B cell (primary cell): ENCODE data around the gene ABHD1. TPM values are rescaled to one million over a fixed set of nuclear protein-coding genes. Genes with fewer than 3 reads are reported as not detected.

Source experiments
- ATAC-seq: fragments of 200-7000 bp; cut with Tn5 transposase; one replicate; pipeline ENCODE4 v1.10.0; 2021; ENCODE audit warnings: low read depth, mild to moderate bottlenecking, moderate number of reproducible peaks, moderate library complexity
- CTCF ChIA-PET: fragments of 350-600 bp; sonication (Branson Sonifier 250); formaldehyde crosslinking; loops from one replicate; lab custom pipeline; 2021; ENCODE audit warnings: antibody characterized with exemption, inconsistent platforms; lab: Charles Lee
- POLR2A ChIA-PET: fragments of 350-600 bp; sonication (Branson Sonifier 250); formaldehyde crosslinking; loops from one replicate; lab custom pipeline; 2021; ENCODE audit warnings: antibody characterized with exemption; lab: Charles Lee
- DNase-seq: peaks from one replicate; pipeline ENCODE4 v3.0.0; 2013
- H2AFZ ChIP-seq: 2 replicates; pipeline ENCODE4 v1.6.1; 2012; ENCODE audit warnings: mild to moderate bottlenecking, low read depth, low read length; ENCODE audit not compliant: insufficient read depth, poor library complexity, severe bottlenecking
- H3K27ac ChIP-seq, 2 donors: 1 replicate in 1 of 2; 2 replicates in 1 of 2; pipeline ENCODE4 v1.5.1; 2012 to 2013; ENCODE audit warnings: low read length in 2 of 2, mild to moderate bottlenecking in 2 of 2, moderate library complexity in 1 of 2
- H3K27me3 ChIP-seq, 4 experiments: fragments of 200-600 bp in 1 of 4; sonication (generic) in 1 of 4; replicated peaks in 1 of 4; 1 replicate in 2 of 4; 2 replicates in 2 of 4; pipeline versions ENCODE4 v1.6.1 to v1.7.0; 2013 to 2016; ENCODE audit warnings: low read length in 3 of 4, mild to moderate bottlenecking in 2 of 4, mixed read lengths in 1 of 4, moderate library complexity in 1 of 4; ENCODE audit not compliant: insufficient read depth in 4 of 4, control insufficient read depth in 3 of 4; ENCODE audit errors: control extremely low read depth in 1 of 4
- H3K36me3 ChIP-seq, 2 experiments: replicated peaks in 1 of 2; 1 replicate in 1 of 2; 2 replicates in 1 of 2; pipeline versions ENCODE4 v1.6.1 to v1.7.1; 2013; ENCODE audit warnings: low read length in 1 of 2; ENCODE audit not compliant: insufficient read depth in 2 of 2, control insufficient read depth in 1 of 2; ENCODE audit errors: control extremely low read depth in 1 of 2, extremely low read depth in 1 of 2
- H3K4me1 ChIP-seq, 2 donors: fragments of 200-600 bp in 1 of 2; sonication (generic) in 1 of 2; 1 replicate in 1 of 2; 2 replicates in 1 of 2; pipeline versions ENCODE4 v1.5.1 to v1.6.1; 2013 to 2017; ENCODE audit warnings: low read length in 2 of 2; ENCODE audit not compliant: control insufficient read depth in 2 of 2, insufficient read depth in 2 of 2
- H3K4me2 ChIP-seq: replicated peaks from 2 replicates; pipeline ENCODE3; 2012; ENCODE audit warnings: mild to moderate bottlenecking, low read depth, low read length; ENCODE audit not compliant: poor library complexity, severe bottlenecking
- H3K4me3 ChIP-seq, 5 experiments: fragments of 200-600 bp in 1 of 5; sonication (generic) in 1 of 5; 1 replicate in 3 of 5; 2 replicates in 2 of 5; pipeline versions ENCODE4 v1.5.1 to v1.7.0; 2011 to 2016; ENCODE audit warnings: low read length in 4 of 5, mild to moderate bottlenecking in 4 of 5, low read depth in 2 of 5, control low read depth in 1 of 5, moderate library complexity in 1 of 5; ENCODE audit not compliant: insufficient read depth in 1 of 5; ENCODE audit errors: control extremely low read depth in 1 of 5, extremely low read depth in 1 of 5
- H3K79me2 ChIP-seq: fragments of 200-600 bp; sonication (generic); one replicate; pipeline ENCODE4 v1.6.0; 2016; ENCODE audit warnings: low read length; ENCODE audit not compliant: control insufficient read depth, insufficient read depth
- H3K9ac ChIP-seq: fragments of 200-600 bp; sonication (generic); 2 replicates; pipeline ENCODE4 v1.6.1; 2017; ENCODE audit warnings: mild to moderate bottlenecking, low read length, moderate library complexity
- H3K9me3 ChIP-seq, 3 donors: one replicate each; pipeline versions ENCODE4 v1.6.1 to v1.7.1; 2013; ENCODE audit warnings: low read length in 2 of 3; ENCODE audit not compliant: control insufficient read depth in 2 of 3, insufficient read depth in 1 of 3; ENCODE audit errors: control extremely low read depth in 1 of 3
- H4K20me1 ChIP-seq: 2 replicates; pipeline ENCODE4 v1.6.0; 2012; ENCODE audit warnings: mild to moderate bottlenecking, low read length; ENCODE audit not compliant: insufficient read depth, control insufficient read depth, poor library complexity, severe bottlenecking
- H3K27ac Mint-ChIP-seq: one replicate; pipeline ENCODE4 v1.8.0; 2021; ENCODE audit warnings: mixed read lengths
- H3K27me3 Mint-ChIP-seq: one replicate; pipeline ENCODE4 v1.8.0; 2021; ENCODE audit warnings: mixed read lengths
- H3K4me1 Mint-ChIP-seq: one replicate; pipeline ENCODE4 v1.8.0; 2021; ENCODE audit warnings: mixed read lengths
- H3K4me3 Mint-ChIP-seq: one replicate; pipeline ENCODE4 v1.8.0; 2021; ENCODE audit warnings: mixed read lengths
- H3K9me3 Mint-ChIP-seq: one replicate; pipeline ENCODE4 v1.8.0; 2022; ENCODE audit warnings: mixed read lengths; ENCODE audit not compliant: insufficient read depth
- CTCF ChIP-seq: fragments of 200-600 bp; IDR thresholded peaks from one replicate; pipeline ENCODE4 v1.8.0; 2022; ENCODE audit warnings: antibody characterized with exemption, mild to moderate bottlenecking
- EZH2 ChIP-seq: IDR thresholded peaks from 2 replicates; pipeline ENCODE4 v1.6.1; 2012; ENCODE audit warnings: borderline replicate concordance, low read depth, mild to moderate bottlenecking, moderate library complexity, low read length; ENCODE audit not compliant: insufficient read depth, poor library complexity, severe bottlenecking
- WGBS: methylation state at CpG from one replicate; pipeline ENCODE4 v1.1.5; 2013; ENCODE audit warnings: missing lambda C conversion rate; ENCODE audit not compliant: insufficient coverage; 5-methylcytosine and 5-hydroxymethylcytosine counted together
- intact Hi-C: fragments of 100-400 bp; cut with micrococcal nuclease; formaldehyde crosslinking; loops from one replicate; pipeline ENCODE4 v1.10.0; 2022
- polyA plus RNA-seq: library from polyadenylated mRNA; depleted of rRNA; stranded (reverse); fragments of >200 nt; gene quantifications from 2 replicates; pipeline ENCODE4 v1.2.3, GENCODE V29; 2012
- total RNA-seq, 2 donors: library from RNA; stranded (reverse); fragments of 120-200 nt in 1 of 2; gene quantifications; 1 replicate in 1 of 2; 2 replicates in 1 of 2; pipeline versions ENCODE4 v1.2.3 to v1.2.4, GENCODE V29; 2013 to 2022

Gene ABHD1
- total and polyA plus RNA-seq, 2 donors (not counting 1 experiment from before 2014, with no cell fraction given), result 1.5 to 2.7 TPM

GRCh38 chr2:27170581-27171337, 47.1 kb downstream of the ABHD1 start:
- Histone ChIP-seq H3K79me2 (no peaks in the 10 kb centered on the region), H3K4me2 (peak overlapping the region; percentile 67), H3K27me3 (peaks cover 0 to 3% (median 0%) of the 10 kb centered on the region in 4 experiments), H3K27ac (no peak overlapping the region), H2AFZ (peak overlapping the region; percentile 71), H3K4me3 (no peak overlapping the region), H4K20me1 (no peaks in the 10 kb centered on the region), H3K9me3 (no peaks in the 10 kb centered on the region), H3K36me3 (no peaks in the 10 kb centered on the region), H3K9ac (peak overlapping the region; percentile 34), H3K4me1 (peaks cover 7 to 10% of the 10 kb centered on the region in 2 donors)
- TF ChIP-seq EZH2 (no peak), CTCF (no peak)
- Mint-ChIP-seq H3K27ac (no peak overlapping the region), H3K9me3 (no peaks in the 10 kb centered on the region), H3K27me3 (no peaks in the 10 kb centered on the region), H3K4me1 (peaks cover 7% of the 10 kb centered on the region), H3K4me3 (peak overlapping the region; percentile 55)
- ChIA-PET POLR2A (no interaction called here), CTCF (interaction anchor here (0.7 to 2.1 kb wide), 18 partner anchors 10 to 211 kb away, joined by 3 to 20 read pairs (median 5); partner anchors contain the start of gene AGBL5)
- intact Hi-C loops, result no loop called here
- ATAC-seq (no peak), DNase-seq (no peak)
- no CpG with 5 or more reads among the region's 6 CpGs for WGBS

GRCh38 chr2:27171351-27171848, 47.8 kb downstream of the ABHD1 start:
- H3K4me1 Mint-ChIP-seq, result peaks cover 7% of the 10 kb centered on the region
- Histone ChIP-seq H3K36me3 (no peaks in the 10 kb centered on the region), H3K4me3 (no peak overlapping the region)

More at GRCh38 chr2:27171351-27171848, 47.8 kb downstream of the ABHD1 start:
- H3K4me1 ChIP-seq, result peaks cover 7 to 10% of the 10 kb centered on the region in 2 donors
- DNase-seq (no peak), ATAC-seq (no peak)
- H3K9me3 ChIP-seq, result no peaks in the 10 kb centered on the region
- Mint-ChIP-seq H3K27ac (no peak overlapping the region), H3K4me3 (no peak overlapping the region), H3K9me3 (no peaks in the 10 kb centered on the region), H3K27me3 (peaks cover under 1% of the 10 kb centered on the region)
- ChIA-PET CTCF (interaction anchor here (0.7 to 2.1 kb wide), 9 partner anchors 12 to 212 kb away, joined by 3 to 10 read pairs (median 5); no protein-coding TSS in a partner anchor), POLR2A (no interaction called here)
- H3K27me3 ChIP-seq, result peaks cover 0 to 3% (median 0%) of the 10 kb centered on the region in 4 experiments
- 87% methylated on average over 7 of the region's 8 CpGs for WGBS
- no peak overlapping the region for H3K27ac ChIP-seq
- TF ChIP-seq EZH2 (no peak), CTCF (no peak)
- H4K20me1 ChIP-seq, result no peaks in the 10 kb centered on the region
- H3K4me2 ChIP-seq, result no peak overlapping the region
- intact Hi-C loops, result no loop called here
- H2AFZ ChIP-seq, result no peak overlapping the region
- H3K9ac ChIP-seq, result no peak overlapping the region
- H3K79me2 ChIP-seq, result no peaks in the 10 kb centered on the region
